Endothelial cell (in vitro differentiated cells): ENCODE measurements around the gene PAPPA2. TPM values are rescaled to one million over a fixed set of nuclear protein-coding genes. Genes with fewer than 3 reads are reported as not detected.

ENCODE experiments used
- DNase-seq: peaks from one replicate; pipeline ENCODE4 v3.0.0; 2021; ENCODE audit warnings: low spot score
- H3K27ac Mint-ChIP-seq: one replicate; pipeline ENCODE4 v1.8.0; 2021; ENCODE audit warnings: mixed read lengths, inconsistent platforms; ENCODE audit not compliant: unreplicated experiment
- H3K27me3 Mint-ChIP-seq: one replicate; pipeline ENCODE4 v1.8.0; 2021; ENCODE audit warnings: mild to moderate bottlenecking, moderate library complexity, mixed read lengths, inconsistent platforms; ENCODE audit not compliant: unreplicated experiment
- H3K36me3 Mint-ChIP-seq: one replicate; pipeline ENCODE4 v1.8.0; 2021; ENCODE audit warnings: mild to moderate bottlenecking, low read depth, mixed read lengths, inconsistent platforms; ENCODE audit not compliant: unreplicated experiment
- H3K4me1 Mint-ChIP-seq: one replicate; pipeline ENCODE4 v1.8.0; 2021; ENCODE audit warnings: mild to moderate bottlenecking, mixed read lengths, inconsistent platforms; ENCODE audit not compliant: unreplicated experiment
- H3K4me3 Mint-ChIP-seq: one replicate; pipeline ENCODE4 v1.8.0; 2021; ENCODE audit warnings: mild to moderate bottlenecking, mixed read lengths, inconsistent platforms; ENCODE audit not compliant: unreplicated experiment
- H3K9me3 Mint-ChIP-seq: one replicate; pipeline ENCODE4 v1.8.0; 2021; ENCODE audit warnings: mixed read lengths, inconsistent platforms; ENCODE audit not compliant: unreplicated experiment
- total RNA-seq: library from RNA; stranded (reverse); fragmentation: NEBNext Ultra II Directional; extraction: Animal tissue kit (Norgen Biotek cat#: 25700); gene quantifications from one replicate; pipeline ENCODE4 v1.2.1, GENCODE V29; 2021; ENCODE audit not compliant: unreplicated experiment
- TF ChIP-seq, protein P1 (sequence below): fragments of 200-600 bp; sonication (generic); IDR thresholded peaks from one replicate; pipeline ENCODE4 v1.5.0; 2021; ENCODE audit warnings: antibody characterized with exemption; ENCODE audit not compliant: unreplicated experiment

The PAPPA2 gene
- total RNA-seq, 1 donor from 2014 or later, result 0.33 TPM

DNA sequence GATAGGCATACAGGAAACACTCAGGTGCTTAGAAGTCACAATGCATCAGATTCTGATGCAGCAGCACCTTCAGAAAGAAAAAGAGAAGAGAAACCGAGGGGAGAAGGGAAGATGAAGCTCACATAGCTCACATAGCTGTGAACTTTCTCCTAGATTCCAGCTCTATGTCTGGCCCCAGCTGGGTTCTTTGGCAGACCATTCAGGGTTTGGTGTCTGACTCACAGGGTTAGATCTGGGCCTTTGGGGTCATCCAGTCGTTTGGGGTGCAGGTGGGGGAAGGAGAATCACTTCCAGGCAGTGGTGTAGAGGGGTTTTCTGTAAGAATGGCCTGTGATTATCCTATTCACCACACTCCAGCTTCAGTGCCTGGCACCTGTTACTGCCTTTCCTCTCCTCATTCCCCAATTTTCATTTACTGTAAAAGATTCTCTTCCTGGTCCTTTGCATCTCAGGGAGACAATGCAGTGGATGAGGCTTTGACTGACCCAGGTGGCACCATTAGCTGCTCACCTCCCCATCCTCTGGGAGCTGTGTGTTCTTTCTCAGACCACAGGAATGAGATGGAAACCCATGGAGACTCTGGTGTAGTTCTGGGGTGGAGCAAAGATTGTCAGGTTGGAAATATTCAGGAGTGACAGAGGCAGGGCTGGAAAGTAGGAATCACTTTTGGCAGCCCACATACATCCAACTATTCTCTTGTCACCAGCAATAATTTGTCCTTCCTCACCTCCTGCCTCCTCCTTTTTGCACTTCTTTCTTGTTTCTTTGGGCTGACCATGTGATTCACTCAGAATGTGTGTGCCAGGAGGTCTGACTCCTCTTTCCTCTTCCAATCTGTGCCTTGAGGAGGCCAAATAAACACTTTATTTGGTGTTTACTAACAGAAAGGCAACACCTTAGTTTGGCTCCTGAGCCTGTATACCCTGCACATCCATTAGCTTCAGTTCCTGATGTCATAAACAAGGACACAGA is 103.3 kb downstream of the PAPPA2 start:
- no peaks in the 10 kb centered on the region for H3K4me1 Mint-ChIP-seq
- no peak overlapping the region for H3K27ac Mint-ChIP-seq
- H3K27me3 Mint-ChIP-seq, result peaks cover 2% of the 10 kb centered on the region
- H3K4me3 Mint-ChIP-seq, result no peak overlapping the region
- DNase-seq, result no peak
- no peaks in the 10 kb centered on the region for H3K36me3 Mint-ChIP-seq
- H3K9me3 Mint-ChIP-seq, result no peaks in the 10 kb centered on the region
- TF ChIP-seq, protein P1, sequence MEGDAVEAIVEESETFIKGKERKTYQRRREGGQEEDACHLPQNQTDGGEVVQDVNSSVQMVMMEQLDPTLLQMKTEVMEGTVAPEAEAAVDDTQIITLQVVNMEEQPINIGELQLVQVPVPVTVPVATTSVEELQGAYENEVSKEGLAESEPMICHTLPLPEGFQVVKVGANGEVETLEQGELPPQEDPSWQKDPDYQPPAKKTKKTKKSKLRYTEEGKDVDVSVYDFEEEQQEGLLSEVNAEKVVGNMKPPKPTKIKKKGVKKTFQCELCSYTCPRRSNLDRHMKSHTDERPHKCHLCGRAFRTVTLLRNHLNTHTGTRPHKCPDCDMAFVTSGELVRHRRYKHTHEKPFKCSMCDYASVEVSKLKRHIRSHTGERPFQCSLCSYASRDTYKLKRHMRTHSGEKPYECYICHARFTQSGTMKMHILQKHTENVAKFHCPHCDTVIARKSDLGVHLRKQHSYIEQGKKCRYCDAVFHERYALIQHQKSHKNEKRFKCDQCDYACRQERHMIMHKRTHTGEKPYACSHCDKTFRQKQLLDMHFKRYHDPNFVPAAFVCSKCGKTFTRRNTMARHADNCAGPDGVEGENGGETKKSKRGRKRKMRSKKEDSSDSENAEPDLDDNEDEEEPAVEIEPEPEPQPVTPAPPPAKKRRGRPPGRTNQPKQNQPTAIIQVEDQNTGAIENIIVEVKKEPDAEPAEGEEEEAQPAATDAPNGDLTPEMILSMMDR, result no peak

DNA sequence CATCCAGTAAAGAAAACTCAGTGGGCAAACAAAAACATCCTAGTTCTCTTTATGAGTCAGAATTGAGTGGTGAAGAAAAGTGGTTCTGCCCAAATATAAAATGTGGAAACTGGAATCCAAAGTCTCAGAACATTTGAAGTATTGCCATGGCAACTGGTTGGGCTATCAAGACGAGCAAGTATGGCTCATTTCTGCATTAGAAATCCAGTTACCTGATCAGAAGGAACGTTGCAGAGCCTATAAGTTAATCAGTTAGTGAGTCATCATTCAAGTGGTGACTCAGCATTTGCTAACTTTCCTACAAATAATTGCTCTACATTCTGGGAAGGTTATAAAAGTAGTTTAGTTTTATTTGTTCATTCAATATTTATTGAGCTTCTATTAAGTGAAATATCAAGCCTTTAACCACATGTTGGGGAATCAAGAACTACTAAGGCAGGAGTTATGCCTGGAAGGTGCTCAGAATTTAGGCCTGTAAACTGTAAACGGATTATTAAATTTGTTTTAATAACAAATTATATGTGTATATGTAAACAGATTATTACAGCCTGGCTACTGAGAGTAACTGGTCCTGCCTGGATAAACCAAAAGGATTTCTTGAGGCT is 104.3 kb downstream of the PAPPA2 start:
- Mint-ChIP-seq H3K27ac (no peak overlapping the region), H3K4me1 (no peaks in the 10 kb centered on the region), H3K9me3 (no peaks in the 10 kb centered on the region), H3K27me3 (peaks cover 2% of the 10 kb centered on the region), H3K36me3 (no peaks in the 10 kb centered on the region), H3K4me3 (no peak overlapping the region)
- TF ChIP-seq, protein P1, result no peak
- no peak for DNase-seq

DNA sequence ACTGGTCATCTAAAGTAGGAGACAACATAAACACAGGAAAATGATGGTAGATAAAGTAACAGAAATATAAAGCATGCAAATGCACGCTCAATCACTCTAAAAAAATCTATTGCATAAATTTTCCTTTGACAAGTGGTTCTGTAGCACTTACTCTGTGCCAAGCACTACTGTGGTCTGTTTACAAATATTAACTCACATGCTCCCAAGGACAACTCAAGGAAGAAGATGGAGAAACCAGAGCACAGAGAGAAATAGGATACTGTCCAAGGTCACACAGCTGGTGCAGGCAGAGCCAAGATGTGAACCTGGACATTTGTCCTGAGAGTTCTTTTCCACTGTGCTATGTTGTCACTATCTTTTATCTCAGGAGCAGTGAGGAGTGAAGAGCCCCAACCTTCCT is 105.2 kb downstream of the PAPPA2 start:
- Mint-ChIP-seq H3K9me3 (no peaks in the 10 kb centered on the region), H3K27ac (no peak overlapping the region), H3K36me3 (no peaks in the 10 kb centered on the region), H3K27me3 (peaks cover 2% of the 10 kb centered on the region), H3K4me1 (no peaks in the 10 kb centered on the region), H3K4me3 (no peak overlapping the region)
- no peak for DNase-seq
- TF ChIP-seq, protein P1, result no peak

DNA sequence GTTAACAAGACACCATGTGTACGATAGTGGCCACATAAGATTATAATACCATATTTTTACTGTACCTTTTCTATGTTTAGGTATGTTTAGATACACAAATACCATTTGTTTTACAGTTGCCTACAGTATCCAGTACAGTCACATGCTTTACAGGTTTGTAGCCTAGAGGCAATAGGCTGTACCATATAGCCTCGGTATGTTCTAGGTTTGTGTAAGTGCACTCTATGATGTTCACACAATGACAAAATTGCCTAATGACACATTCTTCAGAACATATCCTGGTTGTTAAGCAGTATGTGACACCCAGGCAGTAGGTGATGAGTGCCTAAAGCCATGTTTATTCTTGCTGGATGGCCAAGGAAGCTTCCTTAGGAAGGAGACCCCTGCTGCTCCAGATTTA is 111.8 kb downstream of the PAPPA2 start:
- no peak for DNase-seq
- TF ChIP-seq, protein P1, result no peak
- no peak overlapping the region for H3K27ac Mint-ChIP-seq
- H3K4me1 Mint-ChIP-seq, result no peaks in the 10 kb centered on the region
- H3K9me3 Mint-ChIP-seq, result no peaks in the 10 kb centered on the region
- H3K36me3 Mint-ChIP-seq, result no peaks in the 10 kb centered on the region
- no peak overlapping the region for H3K4me3 Mint-ChIP-seq
- H3K27me3 Mint-ChIP-seq, result no peaks in the 10 kb centered on the region

DNA sequence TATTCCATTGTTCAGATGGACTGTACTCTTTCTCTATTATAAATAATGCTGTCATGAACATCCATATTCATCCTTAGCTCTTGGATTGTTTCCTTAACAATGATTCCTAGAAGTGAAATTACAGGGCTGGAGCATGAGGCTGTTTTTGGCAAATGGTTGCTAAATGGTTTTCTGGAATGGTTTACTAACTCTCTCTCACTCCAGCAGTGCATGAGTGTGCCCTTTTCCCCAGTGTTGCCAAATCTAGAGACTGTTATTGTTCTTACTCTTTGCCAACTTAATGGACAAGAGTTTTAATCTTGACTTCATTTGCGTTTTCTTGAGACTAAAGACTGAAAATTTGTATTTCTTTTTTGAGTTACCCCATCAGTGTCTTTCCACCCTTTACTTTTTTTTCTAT is 113.0 kb downstream of the PAPPA2 start:
- Mint-ChIP-seq H3K9me3 (no peaks in the 10 kb centered on the region), H3K36me3 (no peaks in the 10 kb centered on the region), H3K27me3 (no peaks in the 10 kb centered on the region), H3K27ac (no peak overlapping the region), H3K4me1 (no peaks in the 10 kb centered on the region), H3K4me3 (no peak overlapping the region)
- TF ChIP-seq, protein P1, result no peak
- no peak for DNase-seq
